Measurements from ENCODE around the gene GRIA4. TPM values are rescaled to one million over a fixed set of nuclear protein-coding genes. Genes with fewer than 3 reads are reported as not detected.
"Not testable (repeated sequence)": the region's sequence is repeated elsewhere in the genome, so short reads cannot be mapped to it uniquely, and the experiment has no call there.

GRIA4 gene
- polyA plus RNA-seq, 4 donors: 0.68 to 0.99 (median 0.89) TPM

DNA sequence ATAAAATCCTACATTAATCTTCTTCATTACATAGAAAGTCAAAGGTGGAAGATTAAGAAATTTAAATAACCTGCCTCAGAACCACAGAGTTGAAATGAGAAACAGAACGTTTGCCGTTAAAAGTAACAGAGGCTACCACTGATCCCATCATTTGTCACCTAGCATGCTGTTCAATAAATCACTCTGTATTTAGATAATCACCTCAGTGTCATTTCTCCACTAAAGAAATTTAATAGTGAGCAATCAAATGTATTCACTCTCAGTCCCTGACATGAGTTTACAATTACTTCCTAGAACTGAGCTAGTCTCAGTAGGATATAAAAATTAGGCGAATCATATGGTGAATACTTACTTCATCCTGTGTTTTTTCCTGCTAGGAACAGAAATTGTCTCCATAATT, 242.5 kb downstream of the GRIA4 start:
- no peak for DNase-seq (ENCODE audit: low read depth in 4 of 4, low spot score in 2 of 4)

DNA sequence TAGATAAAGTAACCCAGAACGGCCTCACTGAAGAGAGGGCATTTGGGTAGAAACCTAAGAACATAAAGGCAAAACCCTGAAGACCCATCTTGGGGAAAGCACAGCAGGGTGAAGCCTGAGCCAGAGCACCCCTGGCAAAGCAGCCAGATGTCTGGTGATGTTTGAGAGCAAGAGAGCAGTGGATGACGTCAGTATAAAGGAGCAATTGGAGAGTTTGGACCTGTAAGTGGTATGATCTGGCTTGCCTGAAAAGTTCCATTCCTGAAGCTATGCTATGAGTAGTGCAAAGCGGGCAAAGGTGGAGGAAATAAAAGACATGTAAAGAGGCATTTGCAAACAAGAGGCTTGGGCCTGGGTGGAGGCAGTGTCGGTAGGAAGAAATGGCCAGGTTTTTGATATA, 244.4 kb downstream of the GRIA4 start:
- DNase-seq (ENCODE audit: low read depth in 4 of 4, low spot score in 2 of 4): no peak

GRCh38 chr11:105856954-105857353, 247.1 kb downstream of the GRIA4 start:
- no peak for DNase-seq (ENCODE audit: low read depth in 4 of 4, low spot score in 2 of 4)

- no peak for DNase-seq (ENCODE audit: low read depth in 4 of 4, low spot score in 2 of 4)
Measured at GRCh38 chr11:105857728-105858127, 247.9 kb downstream of the GRIA4 start.

DNA sequence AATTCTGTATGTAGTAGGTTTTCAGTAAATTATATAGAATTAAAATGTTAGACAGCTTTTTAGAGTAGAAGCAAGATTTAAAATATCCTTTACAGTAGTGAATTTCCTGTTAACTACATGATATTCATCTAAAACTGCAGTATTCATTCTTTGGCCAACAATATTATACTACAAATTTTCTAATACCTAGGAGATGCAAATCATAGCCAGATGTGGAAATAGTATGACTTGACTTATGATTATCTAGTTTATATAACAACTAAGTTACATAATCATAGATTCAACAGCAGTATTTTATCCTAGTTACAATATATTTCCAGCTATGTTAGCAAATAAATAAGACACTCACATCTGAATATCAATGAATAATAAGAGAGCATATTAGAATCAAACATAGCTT, 249.0 kb downstream of the GRIA4 start:
- DNase-seq (ENCODE audit: low read depth in 4 of 4, low spot score in 2 of 4): no peak

- DNase-seq (ENCODE audit: low read depth in 4 of 4, low spot score in 2 of 4): no peak
Measured at GRCh38 chr11:105860105-105860504, 250.2 kb downstream of the GRIA4 start.

GRCh38 chr11:105861225-105861624, 251.4 kb downstream of the GRIA4 start:
- DNase-seq (ENCODE audit: low read depth in 4 of 4, low spot score in 2 of 4): no peak

DNA sequence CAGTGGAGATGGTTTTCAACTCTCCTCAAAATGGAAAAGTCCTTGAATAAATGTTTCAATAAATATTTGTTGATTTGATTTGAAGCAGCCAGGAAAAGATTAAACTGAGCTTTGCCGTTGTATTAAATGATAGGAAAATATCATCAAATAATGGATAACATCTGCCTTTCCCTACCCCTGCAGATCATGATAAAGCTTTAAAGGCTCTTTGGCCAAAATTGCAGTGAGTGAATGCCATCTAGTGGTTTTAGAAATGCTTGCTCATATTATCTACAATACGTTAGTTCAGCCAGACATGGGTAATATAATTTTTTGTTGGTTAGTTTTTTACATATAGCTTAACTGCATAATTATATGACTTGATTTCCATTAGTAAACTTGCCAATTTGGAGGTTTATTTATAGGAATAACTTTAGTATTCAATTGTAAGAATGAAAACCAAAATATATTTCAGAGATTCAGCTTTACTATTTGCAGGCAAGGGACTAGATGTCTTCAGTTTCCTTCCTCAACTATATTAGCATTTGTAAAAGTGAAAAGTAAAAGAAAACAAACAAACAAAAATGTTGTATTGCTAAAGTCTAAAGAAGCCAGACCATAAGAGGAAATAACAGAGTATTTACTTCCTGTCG, 253.0 kb downstream of the GRIA4 start:
- DNase-seq (ENCODE audit: low read depth in 4 of 4, low spot score in 2 of 4): peak in 2 of 4 donors; percentile 13 to 36

- DNase-seq (ENCODE audit: low read depth in 4 of 4, low spot score in 2 of 4): no peak
Measured at GRCh38 chr11:105863523-105863922, 253.7 kb downstream of the GRIA4 start.

DNA sequence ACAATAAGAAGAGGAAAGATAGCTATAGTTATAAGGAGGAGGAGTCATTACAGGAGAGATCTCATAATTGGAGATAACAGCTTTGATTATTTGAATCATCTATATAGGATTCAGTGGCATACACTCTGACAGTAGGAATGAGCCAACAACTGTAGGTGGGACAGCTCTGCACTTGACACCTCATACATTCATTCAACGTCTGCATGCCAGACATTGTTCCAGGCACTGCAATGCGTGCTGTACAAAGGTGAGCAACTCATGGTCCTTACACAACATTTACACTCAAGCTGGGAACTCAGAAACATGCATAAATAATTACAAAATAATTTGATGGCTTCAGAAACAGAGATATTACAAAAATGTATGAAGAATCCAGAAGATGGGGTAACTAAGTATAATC, 257.9 kb downstream of the GRIA4 start:
- no peak for DNase-seq (ENCODE audit: low read depth in 4 of 4, low spot score in 2 of 4)

DNA sequence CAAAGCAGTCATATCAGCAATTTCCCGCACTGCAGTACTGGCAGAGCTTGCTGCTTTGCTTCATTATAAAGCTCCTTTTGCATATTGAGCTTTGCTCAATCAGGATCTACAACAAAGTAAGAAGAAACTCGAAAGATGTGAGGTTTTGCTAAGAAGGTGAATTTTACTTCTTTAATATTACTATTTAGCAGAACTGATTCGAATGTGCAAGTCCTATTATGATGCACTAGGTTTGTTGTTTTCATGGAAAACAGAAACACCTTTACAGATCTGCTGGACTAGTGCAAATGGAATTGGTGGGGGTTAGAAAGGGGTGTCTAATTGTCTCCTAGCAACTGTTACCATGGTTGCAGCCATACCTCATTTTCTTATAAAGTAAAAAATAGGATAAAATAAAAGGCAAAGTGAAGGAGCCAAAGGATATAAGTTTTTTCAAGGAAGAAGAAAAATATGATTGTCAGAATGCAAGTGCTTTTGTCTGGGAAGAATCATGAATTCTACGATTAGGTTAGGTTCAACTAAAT, 259.0 kb downstream of the GRIA4 start:
- DNase-seq (ENCODE audit: low read depth in 4 of 4, low spot score in 2 of 4): no peak

DNA sequence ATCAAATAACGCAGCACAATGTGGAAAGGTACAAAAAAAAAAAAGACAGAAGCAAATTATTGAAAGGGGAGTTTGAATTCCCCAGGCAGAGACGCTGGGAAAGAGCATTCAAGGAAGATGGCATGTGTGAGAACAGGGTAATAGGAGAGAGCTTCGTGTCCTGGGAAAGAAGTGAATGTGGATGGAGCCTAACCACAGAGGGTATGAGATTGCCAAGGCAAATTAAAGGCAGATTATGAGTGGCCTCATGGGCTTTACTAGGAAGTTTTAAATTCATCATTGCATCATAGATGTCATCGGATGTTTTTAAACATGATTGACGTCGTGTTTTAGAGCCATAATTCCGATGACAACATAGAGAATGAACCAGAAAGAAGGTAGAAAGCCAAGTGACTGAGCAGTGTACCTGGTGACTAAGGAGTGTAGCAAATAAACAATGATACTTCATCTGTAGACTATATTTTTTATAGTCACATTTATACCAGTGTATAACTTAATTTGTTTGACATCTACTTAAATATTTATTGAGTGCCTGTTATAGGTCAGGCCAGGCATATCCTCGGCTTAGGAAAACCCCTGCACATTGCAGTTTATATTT, 260.7 kb downstream of the GRIA4 start:
- DNase-seq (ENCODE audit: low read depth in 4 of 4, low spot score in 2 of 4): no peak

DNA sequence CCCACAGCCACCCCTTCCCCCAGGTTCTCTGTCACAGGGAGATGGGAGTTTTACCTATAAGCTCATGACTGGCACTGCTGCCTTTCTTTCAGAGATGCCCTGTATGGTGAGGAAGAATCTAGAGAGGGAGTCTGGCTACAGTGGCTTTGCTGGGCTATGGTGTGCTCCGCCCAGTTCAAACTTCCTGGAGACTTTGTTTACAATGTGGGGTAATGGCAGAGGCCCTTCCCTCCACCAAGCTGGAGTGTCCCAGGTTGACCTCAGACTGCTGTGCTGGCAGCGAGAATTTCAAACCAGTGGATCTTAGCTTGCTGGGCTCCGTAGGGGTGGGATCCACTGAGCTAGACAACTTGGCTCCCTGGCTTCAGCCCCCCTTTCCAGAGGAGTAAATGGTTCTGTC, 268.6 kb downstream of the GRIA4 start:
- no peak for DNase-seq (ENCODE audit: low read depth in 4 of 4, low spot score in 2 of 4)

DNA sequence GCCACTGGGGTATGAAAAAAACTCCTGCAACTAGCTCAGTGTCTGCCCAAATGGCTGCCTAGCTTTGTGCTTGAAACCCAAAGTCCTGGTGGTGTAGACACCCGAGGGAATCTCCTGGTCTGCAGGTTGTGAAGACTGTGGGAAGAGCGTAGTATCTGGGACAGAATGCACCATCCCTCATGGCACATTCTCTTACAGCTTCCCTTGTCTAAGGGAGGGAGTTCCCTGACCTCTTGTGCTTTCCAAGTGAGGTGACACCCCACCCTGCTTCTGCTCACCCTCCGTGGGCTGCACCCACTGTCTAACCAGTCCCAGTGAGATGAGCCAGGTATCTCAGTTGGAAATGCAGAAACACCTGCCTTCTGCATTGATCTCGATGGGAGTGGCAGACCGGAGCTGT, 269.1 kb downstream of the GRIA4 start:
- DNase-seq (ENCODE audit: low read depth in 4 of 4, low spot score in 2 of 4): not testable (repeated sequence)

GRCh38 chr11:105881027-105881426, 271.2 kb downstream of the GRIA4 start:
- DNase-seq (ENCODE audit: low read depth in 4 of 4, low spot score in 2 of 4): no peak

DNA sequence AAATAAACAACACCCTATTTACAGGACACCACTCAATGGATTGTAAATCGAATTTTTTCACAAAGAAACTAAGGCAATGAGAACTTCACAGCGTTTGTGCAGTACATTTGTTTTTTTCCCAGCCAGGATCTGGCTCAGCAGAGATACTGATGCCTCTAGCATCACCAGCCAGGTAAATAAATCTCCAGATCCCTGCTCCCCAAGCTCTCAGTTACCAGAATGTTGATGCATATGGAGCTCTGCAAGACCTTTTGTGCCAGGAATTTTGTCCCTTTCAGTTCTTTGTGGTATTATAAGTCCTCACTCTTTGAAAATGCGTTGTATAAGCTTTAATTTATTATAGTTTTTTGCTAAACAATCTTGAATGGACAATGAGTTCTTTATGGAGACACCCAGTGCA, 274.6 kb downstream of the GRIA4 start:
- DNase-seq (ENCODE audit: low read depth in 4 of 4, low spot score in 2 of 4): no peak

- DNase-seq (ENCODE audit: low read depth in 4 of 4, low spot score in 2 of 4): no peak
Measured at GRCh38 chr11:105891685-105892084, 281.8 kb downstream of the GRIA4 start.

DNA sequence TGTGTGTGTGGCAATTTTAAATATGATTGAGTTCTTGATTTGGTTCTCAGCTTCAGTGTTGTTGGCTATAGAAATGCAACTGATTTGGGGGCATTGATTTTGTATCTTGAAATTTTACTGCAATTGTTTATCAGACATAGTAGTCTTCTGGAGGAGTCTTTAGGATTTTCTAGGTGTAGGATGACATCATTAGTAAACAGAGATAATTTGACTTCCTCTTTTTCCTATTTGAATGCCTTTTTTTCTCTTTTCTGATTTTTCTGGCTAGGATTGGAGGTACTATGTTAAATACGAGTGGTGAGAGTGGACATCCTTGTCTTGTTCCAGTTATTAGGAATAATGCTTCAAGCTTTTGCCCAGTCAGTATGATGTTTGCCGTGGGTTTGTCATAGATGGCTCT, 287.3 kb downstream of the GRIA4 start:
- no peak for DNase-seq (ENCODE audit: low read depth in 4 of 4, low spot score in 2 of 4)

DNA sequence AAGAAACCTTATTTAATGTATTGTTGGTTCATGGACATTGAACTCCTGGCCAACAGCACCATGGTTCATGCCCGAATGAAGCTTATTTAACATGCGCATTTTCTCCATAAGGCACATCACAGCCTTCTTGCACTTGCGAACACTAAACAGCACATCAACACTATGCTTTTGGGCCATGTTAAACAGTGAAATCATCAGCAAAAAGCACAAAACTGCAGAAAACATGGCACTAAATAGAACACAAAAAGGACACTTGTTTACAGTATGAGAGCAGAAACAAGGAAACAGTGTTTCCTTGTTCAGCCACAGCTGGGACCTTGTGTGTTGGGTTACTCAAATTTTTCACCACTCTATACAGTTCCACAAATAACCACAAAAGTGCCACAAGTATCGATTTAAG, 289.9 kb downstream of the GRIA4 start:
- no peak for DNase-seq (ENCODE audit: low read depth in 4 of 4, low spot score in 2 of 4)

GRCh38 chr11:105900515-105901035, 290.7 kb downstream of the GRIA4 start:
- no peak for DNase-seq (ENCODE audit: low read depth in 4 of 4, low spot score in 2 of 4)

- DNase-seq (ENCODE audit: low read depth in 4 of 4, low spot score in 2 of 4): no peak
Measured at GRCh38 chr11:105903113-105903512, 293.2 kb downstream of the GRIA4 start.

DNA sequence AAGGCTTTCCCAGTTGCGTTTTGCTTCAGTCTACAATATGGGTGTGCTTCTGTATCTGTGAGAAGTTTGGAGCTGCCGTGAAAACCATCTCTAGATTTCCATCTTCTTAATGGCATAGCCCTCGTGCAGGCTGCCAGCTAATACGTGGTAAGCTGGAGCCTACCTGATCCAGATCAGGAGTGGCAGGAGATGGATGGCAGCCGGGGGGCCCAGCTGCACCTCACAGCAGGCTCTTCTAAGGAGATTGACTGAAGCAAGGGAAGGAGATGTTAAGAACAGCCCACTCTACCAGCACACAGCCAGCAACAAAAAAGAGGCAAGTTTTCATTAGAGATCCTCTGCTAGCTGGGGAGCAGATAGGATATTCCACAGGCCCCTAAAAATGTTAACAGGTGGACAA, 296.6 kb downstream of the GRIA4 start:
- DNase-seq (ENCODE audit: low read depth in 4 of 4, low spot score in 2 of 4): no peak

Data from left renal cortex interstitium (tissue), 4 donors.